GM18505 (cell line): ENCODE measurements around the gene MAML3.

ENCODE experiments used
- ATAC-seq: cut with Tn5 transposase; IDR thresholded peaks from one replicate; pipeline ENCODE4 v1.9.1; 2021; ENCODE audit not compliant: unreplicated experiment
- POLR2A ChIP-seq: IDR thresholded peaks from 4 replicates; pipeline ENCODE4 v1.6.1; 2011; ENCODE audit warnings: borderline replicate concordance; ENCODE audit not compliant: insufficient read depth, insufficient read length; ENCODE audit errors: extremely low read depth

The MAML3 gene

DNA sequence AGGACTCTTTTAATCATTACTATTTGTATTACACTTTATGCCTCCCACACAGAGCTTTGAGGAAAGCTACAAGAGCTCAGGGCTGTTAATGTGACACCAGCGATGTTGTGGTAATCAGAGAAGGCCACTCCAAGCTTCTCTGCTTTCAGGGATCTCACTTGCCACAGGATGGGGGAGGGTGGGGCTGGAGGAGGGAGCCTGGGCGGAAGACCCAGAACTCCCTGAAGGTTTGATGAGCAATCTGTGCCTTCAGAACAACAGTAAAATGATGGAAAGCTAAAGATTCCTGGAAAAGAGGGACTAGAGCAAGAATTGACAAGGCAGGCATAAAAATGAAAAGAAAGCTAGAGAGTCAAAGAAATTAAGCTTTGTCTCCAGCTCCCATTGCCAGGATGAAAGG is 75.6 kb downstream of the MAML3 start:
- ATAC-seq = no peak

DNA sequence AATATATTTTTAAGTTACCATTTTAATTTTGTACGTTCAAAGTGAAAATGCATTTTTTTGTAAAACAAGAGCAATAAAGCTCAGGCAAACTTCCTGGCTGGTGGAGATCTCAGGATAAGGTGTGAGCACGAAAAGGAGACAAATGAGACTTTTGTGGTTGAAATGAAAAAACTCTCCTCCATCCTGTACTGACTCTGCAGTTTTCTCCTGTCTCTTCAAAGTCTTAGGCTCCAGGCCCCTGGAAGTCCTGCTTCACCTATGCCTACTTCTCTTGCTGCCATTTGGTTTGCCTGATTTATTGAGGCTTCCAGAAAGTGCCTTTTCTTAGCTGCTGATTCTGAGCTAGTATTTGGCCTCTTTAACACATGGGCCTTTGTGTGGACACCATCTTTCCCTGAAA is 77.7 kb downstream of the MAML3 start:
- no peak for ATAC-seq
- no peak for TF ChIP-seq POLR2A

More for the DNA sequence above, 75.6 kb downstream of the MAML3 start:
- TF ChIP-seq POLR2A = no peak

DNA sequence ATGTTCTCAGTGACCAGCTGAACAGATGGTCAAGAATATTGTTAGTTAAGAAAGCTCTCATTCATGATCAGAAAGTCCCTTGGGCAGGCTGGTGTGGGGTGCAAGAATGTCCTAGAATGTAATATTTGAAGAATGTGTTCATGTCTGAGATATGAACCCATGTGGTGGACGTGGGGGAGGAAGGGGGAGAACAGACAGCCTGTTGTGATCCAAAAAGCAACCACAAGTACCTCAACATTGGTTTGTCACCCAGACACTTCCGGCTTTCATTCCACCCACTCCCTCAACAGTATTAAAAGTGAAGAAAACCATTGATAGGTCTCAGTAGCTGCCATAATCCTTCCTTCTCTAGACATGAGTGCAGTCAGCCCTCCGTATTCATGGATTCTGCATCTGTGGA is 82.2 kb downstream of the MAML3 start:
- TF ChIP-seq POLR2A = no peak
- ATAC-seq = peak; percentile 81

DNA sequence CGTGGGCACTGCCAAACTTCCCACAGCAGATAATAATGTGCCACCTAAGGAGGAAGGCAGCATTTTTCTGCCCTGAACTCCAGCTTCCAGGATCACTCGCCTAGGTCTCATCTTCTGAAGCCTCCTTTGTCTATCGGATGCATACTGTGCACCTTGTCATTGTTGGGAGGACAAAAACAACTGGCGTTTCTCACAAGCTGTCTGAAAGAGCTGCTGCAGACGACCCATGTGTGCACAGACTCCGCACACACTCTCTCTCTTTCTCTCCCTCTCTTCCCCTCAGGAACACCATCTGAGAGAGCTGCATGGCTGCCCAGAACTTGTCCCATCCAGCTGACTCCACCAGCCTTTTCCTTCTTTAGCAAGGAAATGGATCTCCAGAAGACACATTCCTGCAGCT is 83.0 kb downstream of the MAML3 start:
- no peak for TF ChIP-seq POLR2A
- ATAC-seq = no peak

DNA sequence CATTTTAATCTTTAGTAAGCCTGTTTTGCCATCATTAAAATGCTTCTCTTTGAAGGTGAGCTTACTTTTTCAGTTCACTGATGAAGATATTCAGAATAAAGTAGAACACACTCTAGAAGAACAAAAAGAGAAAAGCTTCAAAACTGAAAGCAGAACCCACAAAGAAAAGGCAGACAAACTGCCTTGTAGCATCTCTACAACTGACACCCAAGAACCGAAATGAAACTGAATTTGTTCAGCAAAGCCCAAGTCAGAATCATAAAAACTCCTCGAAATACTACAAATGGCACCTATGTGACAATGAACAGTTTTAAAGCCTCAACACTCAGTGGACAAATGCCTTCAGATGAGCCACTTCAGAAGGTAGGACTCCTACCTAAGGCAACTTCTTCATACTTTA is 83.6 kb downstream of the MAML3 start:
- ATAC-seq = no peak
- TF ChIP-seq POLR2A = no peak

DNA sequence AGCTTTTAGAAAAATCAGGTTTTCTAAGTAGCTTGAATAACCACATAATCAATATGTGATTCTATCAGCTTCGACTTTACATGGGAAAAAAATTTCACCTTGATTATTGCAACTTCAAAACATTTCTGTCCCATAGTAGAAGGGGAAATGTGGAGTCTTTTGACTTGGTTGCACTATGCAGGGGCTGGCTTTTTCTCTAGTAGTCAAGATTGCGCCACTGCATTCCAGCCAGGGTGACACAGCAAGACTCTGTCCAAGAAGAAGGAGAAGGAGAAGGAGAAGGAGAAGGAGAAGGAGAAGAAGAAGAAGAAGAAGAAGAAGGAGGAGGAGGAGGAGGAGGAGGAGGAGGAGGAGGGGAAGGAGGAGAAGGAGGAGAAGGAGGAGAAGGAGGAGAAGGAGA is 84.9 kb downstream of the MAML3 start:
- TF ChIP-seq POLR2A = no peak
- no peak for ATAC-seq

DNA sequence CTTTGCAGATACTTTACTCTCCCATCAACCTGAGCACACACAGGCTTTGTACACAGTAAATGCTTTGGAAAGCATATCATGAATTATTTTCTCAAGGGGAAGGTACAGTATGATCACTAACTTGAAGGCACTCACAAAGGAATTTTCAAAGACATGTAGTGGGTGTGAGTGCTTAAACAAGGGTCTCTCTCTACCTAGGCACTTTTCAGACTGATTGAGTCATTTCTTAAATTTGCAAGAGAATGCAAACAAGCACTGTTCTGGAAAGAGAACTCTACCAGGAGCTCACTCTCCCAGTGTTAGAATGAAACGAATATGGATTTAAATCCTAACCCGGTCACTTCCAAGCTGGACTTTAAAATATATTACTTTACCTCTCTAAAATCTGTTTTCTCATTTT is 85.7 kb downstream of the MAML3 start:
- no peak for TF ChIP-seq POLR2A
- ATAC-seq = no peak

DNA sequence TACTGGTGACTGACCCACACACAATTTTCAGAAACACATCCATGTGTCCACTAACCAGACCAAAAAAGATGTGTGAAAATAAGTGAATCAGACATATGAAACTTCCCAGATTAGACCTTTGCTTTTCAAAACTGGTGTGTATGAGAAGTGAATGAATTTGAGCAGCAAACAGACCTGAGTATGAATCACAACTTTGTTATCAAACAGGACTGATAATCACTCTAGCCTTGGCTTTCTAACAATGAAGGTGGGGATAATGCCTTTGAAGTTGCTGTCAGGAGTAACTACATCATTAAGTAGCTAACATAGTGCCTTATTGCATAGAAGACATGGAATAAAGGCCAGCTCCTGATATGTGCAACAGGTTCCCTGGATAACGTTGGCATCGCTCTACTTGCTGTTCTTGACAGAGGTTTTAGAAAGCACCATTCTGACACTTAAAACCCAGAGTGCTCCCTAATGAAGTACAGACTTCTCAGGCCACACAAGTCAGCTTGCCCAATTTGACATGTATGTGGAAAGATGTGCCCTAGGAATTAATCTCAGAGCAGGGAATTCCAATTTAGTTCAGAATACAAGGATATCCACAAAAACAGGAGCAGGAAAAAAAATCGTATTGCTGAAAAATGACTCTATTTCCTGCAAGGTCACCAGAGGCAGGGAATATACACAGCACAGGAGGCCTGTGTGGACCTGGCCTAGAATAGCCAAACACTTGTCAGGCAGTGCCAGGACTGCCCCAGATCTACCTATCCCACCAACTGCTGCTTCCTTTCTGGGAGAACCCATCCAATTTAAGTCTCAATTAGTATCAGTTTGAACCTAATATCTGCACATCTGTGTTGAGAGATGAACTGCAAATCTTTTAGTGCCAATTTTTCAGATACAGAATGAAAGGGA is 87.7 kb downstream of the MAML3 start:
- no peak for ATAC-seq
- no peak for TF ChIP-seq POLR2A

DNA sequence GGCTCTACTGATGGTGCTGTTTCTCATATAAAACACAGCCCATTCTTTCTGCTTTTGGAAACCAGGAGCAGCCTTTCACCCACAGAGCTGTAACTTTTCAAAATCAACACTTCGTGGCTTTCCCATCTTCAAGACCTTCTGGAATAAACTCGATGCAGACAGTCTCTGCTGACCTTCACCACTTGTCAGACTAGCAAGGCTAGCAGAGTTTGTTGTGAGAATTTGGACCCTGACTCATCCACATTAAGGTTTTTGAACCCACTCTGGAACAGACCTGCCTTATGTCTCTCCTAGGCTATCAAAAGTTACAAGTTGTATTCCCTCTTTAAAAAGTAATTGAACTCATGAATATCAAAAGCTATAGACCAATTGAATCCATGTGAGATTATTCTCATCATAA is 88.6 kb downstream of the MAML3 start:
- no peak for ATAC-seq
- TF ChIP-seq POLR2A = no peak

DNA sequence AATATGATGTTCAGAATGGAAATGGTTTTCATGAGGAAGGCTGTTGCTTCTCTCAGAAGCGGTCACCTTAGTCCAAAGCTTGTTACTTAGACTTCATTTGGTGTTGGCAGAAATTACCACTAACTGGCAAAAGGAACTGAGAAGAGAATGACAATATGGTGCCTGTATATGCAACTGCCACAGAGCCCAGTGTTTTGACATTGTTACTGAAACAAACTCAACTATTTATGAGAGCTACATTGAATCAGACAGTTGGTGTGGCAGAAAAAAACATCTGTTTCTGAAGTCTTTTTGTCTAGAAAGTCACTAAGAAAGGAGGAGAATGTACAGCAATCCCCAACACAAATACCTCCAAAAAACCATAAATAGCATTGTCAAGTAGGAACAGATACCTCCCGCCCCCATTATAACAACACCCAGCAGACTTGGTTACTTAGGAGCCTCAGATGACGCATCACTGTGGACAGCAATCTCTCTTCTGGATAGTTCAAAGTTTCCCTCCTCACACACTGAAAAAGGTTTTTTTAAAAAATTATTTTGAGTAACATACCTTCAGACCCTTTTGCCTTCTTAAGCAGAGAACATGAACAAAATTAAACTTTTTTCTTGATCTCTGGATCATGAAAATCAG is 92.2 kb downstream of the MAML3 start:
- ATAC-seq = no peak
- TF ChIP-seq POLR2A = no peak

DNA sequence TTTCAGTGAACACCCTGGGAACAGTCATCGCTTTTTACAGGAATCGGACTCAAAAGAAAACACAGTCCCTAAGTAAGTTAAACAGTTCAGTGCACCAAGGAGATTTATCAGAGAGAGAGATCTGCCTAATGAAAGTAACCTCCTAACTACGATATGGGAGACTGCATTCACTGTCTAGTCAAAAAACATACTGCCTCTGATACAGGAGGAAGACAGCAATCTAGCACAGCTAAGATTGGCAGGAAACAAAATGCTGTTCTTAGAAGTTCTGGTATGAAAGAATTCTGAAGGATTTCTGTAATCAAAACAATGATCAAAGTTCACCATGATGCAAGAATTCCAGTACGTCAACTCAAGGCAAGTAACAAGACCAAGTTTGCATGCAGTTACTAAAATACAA is 92.8 kb downstream of the MAML3 start:
- no peak for TF ChIP-seq POLR2A
- ATAC-seq = no peak

DNA sequence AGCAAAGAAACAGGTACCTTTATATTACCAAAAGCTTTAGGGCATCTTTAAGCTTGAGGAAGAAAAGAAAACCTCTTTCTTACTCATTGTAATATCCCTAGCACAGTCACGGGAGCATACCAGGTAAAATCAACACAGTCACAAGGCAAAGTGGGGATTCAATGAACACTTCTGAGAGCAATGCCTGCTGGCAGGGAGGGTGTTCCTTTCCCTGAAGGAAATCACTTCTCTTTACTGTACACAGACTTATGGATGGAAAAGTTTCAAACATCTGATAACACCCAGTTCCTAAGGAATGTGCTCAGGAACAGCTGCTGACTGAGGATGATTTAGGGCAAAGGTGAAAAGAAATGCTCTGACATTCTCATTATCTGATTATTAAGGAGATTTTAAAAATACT is 94.8 kb downstream of the MAML3 start:
- no peak for ATAC-seq
- no peak for TF ChIP-seq POLR2A

DNA sequence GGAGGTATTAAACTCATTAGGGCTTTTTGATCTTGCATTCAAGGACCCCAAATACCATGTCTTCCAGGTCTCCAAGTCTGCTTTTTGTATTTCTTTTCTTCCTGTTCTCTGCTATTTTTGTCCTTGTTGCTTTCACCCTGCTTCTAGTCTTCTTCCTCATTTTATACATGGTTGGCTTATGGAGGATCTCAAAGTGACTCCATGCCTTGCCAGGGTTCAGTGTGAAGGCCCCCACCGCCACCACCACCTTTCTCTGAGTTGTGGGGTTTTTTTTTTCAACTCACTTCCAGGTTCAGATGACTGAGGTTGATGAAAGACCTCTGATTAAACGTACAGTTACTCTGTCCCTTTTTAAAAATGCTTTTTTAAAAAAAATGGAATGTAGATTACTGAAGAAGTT is 96.3 kb downstream of the MAML3 start:
- TF ChIP-seq POLR2A = no peak
- ATAC-seq = no peak

DNA sequence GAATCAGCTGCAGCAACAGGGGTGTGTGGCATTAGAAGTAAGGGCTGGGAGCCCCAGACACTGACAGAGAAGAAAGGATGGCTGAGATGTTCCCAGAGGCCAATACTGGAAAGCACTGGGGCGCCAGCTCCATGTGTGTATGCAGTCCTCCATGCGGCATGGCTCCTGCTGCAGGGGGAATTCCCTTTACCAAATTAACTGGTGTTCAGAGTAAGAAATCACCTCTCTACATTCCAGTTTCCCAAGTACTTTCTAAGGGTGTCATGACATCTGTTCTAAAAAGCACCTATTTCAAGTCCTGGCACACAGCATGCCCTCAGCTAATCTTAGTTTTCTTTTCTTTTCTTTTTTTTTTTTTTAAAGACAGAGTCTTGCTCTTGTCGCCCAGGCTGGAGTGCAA is 98.0 kb downstream of the MAML3 start:
- no peak for TF ChIP-seq POLR2A
- no peak for ATAC-seq
